Breast epithelium (tissue), 3 donors: ENCODE measurements around the gene ANKRD36C.
"Not testable (repeated sequence)": the region's sequence is repeated elsewhere in the genome, so short reads cannot be mapped to it uniquely, and the experiment has no call there.

ENCODE experiments used
- POLR2AphosphoS5 ChIP-seq, 3 donors: sonication (generic); formaldehyde crosslinking; IDR thresholded peaks; one replicate each; pipeline ENCODE4 v1.6.1; 2017; ENCODE audit warnings: antibody characterized with exemption in 3 of 3
- TF ChIP-seq, protein P1 (sequence below), 3 donors: fragments of 450-650 bp; IDR thresholded peaks; one replicate each; pipeline ENCODE4 v1.5.1; 2016 to 2017; ENCODE audit warnings: antibody characterized with exemption in 3 of 3, mild to moderate bottlenecking in 3 of 3, moderate library complexity in 3 of 3

DNA sequence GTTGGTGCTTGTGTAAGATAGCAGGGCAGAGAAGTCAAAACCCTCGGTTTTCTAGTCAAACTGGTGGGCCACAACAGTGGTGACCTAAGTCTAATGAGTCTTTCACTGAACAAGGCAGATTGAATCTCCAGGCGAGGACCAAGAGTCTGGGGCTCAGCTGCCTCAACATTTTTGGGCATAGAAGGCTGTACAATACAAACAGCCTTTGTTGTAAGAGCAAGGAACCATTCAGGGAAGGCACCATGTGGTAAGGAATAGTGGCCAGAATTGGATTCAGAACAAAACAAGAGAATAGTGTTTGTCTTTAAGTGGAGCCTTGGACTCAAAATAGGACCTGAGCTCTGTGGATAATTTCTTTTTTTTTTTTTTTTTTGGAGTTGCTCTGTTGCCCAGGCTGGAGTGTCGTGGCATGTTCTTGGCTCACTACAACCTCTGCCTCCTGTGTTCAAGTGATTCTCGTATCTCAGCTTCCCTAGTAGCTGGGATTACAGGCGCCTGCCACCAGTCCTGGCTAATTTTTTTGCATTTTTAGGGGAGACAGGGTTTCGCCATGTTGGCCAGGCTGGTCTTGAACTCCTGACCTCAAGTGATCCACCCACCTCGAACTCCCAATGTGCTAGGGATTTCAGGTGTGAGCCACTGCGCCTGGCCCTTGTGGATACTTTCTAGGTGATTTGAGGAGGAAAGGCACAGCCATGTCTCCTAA, 20.6 kb upstream of the ANKRD36C start:
- TF ChIP-seq, protein P1, sequence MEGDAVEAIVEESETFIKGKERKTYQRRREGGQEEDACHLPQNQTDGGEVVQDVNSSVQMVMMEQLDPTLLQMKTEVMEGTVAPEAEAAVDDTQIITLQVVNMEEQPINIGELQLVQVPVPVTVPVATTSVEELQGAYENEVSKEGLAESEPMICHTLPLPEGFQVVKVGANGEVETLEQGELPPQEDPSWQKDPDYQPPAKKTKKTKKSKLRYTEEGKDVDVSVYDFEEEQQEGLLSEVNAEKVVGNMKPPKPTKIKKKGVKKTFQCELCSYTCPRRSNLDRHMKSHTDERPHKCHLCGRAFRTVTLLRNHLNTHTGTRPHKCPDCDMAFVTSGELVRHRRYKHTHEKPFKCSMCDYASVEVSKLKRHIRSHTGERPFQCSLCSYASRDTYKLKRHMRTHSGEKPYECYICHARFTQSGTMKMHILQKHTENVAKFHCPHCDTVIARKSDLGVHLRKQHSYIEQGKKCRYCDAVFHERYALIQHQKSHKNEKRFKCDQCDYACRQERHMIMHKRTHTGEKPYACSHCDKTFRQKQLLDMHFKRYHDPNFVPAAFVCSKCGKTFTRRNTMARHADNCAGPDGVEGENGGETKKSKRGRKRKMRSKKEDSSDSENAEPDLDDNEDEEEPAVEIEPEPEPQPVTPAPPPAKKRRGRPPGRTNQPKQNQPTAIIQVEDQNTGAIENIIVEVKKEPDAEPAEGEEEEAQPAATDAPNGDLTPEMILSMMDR (IDR thresholded peaks at IDR 0.05): not testable (repeated sequence)
- not testable (repeated sequence) for TF ChIP-seq POLR2AphosphoS5 (IDR thresholded peaks at IDR 0.05)
